ENCODE results near the gene MFAP1.
"Not testable (repeated sequence)": the region's sequence is repeated elsewhere in the genome, so short reads cannot be mapped to it uniquely, and the experiment has no call there.

MFAP1 gene

DNA sequence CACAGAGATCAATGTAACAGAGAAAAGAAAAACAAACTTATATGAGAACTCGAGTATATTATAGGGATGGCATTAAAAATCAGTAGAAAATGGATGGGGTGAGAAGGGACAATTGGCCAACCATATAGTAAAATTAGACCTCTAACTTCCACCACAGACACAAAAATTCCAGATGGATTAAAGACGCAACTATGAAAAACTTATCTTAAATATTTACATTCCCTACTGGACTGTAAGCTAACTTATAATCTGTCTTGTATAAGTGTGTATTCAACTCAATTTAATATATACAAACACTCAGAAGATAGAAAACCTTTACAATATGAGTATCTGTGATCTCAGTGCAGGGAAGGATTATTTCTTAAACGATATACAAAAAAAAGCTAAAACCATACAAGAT, 3.0 kb downstream of the MFAP1 start:
- no peak for DNase-seq (ENCODE audit: low read depth, low spot score)

DNA sequence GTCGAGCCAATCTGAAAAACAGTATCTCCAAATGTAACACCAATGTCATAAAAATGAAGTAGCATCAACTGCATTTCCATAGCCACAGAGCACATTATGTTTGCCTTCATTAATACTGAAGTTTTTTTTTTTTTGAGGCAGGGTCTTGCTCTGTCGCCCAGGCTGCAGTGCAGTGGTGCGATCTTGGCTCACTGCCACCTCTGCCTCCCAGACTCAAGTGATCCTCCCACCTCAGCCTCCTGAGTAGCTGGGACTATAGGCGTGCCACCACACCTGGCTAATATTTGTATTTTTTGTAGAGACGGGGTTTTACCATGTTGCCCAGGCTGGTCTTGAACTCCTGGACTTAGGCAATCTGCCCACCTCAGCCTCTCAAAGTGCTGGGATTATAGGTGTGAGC, 9.4 kb downstream of the MFAP1 start:
- not testable (repeated sequence) for DNase-seq (ENCODE audit: low read depth, low spot score)

DNA sequence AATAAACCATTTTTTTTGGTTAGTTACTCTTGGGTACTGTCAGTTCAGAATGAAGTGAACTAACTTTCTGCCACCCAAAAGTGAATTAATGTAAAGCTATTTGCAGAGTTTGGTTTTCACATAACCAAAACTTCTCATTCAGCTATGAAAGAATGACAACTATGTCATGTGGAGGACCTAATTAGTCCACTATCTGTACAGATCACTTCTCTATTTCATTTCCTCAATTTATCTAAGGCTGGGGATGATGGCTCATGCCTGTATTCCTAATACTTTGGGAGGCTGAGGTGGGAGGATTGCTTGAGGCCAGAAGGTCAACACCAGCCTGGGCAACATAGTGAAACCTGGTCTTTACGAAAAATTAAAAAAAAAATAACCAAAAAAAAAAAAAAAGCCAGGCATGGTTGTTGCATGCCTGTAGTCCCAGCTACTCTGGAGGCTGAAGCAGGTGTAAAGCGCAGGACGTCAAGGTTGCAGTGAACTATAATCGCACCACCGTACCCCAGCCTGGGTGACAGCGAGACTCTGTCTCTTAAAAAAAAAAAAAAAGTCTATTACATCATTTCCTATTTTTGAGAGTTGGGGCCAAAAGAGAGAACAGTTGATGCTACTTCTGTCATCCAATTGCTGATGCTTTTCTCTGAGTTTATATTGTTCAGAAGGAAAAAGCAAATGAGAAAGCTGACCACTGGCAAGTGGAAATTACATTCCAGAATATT, 15.4 kb downstream of the MFAP1 start:
- DNase-seq (ENCODE audit: low read depth, low spot score), result no peak

DNA sequence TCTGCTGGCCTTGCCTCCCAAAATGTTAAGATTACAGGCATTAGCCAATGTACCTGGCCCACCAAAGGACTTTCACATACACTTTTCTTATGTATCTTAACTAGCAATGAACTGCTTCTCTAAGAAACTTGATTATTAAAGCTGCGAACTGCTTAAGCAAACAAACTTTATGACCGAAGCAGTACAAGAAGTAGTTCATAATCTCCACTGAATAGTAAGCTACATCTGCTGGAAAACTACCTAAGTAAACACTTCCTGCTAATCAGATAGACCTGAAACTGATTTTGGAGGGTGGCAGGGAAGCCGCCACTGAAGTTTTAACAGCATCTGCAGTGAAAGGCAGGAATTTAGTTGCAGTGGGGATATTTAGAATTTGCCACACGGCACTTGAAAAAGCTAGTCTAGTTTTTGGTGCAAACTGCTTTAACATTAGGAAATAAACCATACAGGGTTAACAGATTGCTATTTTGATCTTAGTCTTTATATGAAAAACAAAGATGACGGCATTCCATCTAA, 16.0 kb downstream of the MFAP1 start:
- no peak for DNase-seq (ENCODE audit: low read depth, low spot score)

DNA sequence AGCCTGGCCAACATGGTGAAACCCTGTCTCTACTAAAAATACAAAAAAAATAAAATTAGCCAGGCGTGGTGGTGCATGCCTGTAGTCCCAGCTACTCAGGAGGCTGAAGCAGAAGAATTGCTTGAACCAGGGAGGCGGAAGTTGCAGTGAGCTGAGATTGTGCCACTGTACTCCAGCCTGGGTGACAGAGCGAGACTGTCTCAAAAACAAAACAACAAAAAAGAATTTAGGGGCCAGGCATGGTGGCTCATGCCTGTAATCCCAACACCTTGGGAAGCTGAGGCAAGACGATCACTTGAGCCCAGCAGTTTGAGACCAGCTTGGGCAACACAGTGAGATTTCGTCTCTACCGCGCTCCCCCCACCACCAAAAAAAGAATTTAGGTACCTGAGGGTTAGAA, 21.8 kb downstream of the MFAP1 start:
- not testable (repeated sequence) for DNase-seq (ENCODE audit: low read depth, low spot score)

DNA sequence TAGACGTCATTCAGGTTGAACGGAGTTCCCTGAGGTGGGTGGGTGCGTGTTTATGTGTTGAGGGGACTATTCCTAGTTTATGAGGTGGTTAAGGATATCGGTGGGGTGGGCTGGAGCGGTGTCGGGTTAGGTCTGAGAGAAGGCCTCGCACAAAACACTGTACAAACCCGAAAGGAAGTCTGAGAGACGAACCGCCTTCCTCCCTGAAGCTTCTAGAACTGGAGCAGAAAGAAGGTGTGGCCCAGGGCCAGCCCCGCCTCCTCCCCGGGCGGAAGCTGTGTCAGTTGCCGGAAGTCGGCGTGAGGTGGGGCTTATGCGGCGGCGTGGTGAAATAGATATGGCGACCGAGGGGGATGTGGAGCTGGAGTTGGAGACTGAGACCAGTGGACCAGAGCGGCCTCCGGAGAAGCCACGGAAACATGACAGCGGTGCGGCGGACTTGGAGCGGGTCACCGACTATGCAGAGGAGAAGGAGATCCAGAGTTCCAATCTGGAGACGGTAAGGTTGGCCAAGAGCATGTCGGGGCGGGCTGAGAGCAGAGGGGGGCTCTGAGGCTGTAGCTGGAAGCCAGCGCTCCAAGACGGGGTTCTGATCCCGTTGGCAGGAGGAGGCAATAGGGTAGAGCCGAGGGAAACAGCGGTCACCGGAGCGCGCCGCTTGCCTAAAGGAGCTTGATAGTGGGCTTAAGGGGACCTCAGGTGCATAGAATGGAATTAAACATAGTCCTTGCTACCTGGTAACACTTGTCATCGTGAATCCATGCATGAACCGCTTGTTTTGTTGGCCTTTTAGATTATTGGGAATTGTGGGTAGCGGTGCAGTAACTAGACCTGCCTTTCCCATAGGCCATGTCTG, 24.0 kb downstream of the MFAP1 start, which contains the start of gene HYPK:
TSS of gene HYPK (plus strand) at position 314 of the 856 bp plus-strand sequence. CDS start at position 338, 24 bp downstream.
- DNase-seq (ENCODE audit: low read depth, low spot score), result peak; percentile 59

DNA sequence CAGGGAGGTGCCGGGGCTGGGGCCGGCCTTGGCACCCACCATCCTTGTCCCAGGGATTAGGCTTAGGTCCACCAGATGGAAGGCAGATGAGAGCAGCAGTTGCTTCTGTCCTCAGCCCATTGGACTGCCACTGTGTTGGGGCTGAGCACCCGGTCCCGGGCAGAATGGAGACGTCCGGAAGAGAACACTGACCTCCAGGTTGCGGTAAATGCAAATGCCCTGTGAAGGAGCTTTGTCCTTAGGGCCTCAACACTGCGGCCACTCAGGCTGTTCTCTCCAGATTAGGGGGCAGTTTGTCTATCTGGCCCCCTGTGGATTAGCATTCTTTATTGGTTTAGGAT, 24.6 kb downstream of the MFAP1 start, which contains the start of gene SERINC4:
TSS of gene SERINC4 (minus strand) at position 276 of the 341 bp plus-strand sequence. CDS start at position 42, 234 bp downstream.
- no peak for DNase-seq (ENCODE audit: low read depth, low spot score)

DNA sequence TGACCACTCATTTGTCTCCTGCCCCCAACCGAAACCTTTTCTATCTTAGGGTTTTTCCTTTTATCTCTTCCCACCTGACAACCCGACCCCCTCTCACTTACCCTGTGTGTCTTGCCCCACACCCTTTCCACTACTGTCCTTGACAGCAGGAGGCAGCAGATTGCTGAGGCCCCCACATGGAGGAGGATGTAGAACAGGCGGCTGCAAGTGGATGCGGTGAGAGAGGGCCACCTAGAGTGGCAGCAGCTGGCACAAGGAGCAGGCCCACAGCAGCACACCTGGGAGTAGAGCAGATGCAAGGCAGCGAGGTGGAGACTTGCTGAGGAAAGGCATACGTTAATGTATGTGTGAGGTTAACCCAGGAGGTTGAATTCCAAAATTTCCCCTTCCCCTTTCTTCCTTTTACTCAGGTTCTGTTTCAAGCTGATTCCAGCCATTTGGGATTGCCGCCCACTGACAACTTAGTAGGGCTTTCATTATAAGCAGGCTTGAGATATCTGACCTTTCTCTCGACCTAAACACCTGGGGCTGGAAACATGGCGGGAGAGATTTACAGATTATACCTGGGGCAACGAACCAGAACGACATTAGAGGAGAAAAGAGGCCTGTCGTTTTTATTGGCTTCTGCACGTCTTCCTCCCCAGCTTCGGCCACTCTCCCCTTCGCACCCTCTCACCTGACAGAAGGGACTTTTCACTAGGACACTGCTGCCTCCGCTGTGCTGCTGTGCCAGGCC, 25.1 kb downstream of the MFAP1 start:
- DNase-seq (ENCODE audit: low read depth, low spot score), result no peak

DNA sequence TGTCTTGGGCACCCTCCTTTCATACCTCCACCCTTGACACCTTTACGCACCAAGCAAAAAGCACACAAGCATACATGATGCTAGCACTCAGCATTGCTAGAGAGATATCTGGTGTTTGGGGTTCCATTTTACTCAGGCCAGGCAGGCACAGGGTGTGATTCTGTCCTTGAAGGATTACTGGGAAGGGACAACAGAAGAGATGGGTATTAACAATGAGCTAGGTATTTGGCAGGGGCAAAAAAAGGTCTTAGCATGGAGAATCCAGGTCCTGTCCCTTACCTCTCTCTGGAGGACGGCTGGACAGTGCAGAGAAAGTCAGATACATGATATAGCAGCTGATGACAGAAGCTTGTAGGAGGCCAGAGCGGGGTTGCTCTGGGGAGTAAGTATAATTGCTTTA, 27.9 kb downstream of the MFAP1 start:
- no peak for DNase-seq (ENCODE audit: low read depth, low spot score)

DNA sequence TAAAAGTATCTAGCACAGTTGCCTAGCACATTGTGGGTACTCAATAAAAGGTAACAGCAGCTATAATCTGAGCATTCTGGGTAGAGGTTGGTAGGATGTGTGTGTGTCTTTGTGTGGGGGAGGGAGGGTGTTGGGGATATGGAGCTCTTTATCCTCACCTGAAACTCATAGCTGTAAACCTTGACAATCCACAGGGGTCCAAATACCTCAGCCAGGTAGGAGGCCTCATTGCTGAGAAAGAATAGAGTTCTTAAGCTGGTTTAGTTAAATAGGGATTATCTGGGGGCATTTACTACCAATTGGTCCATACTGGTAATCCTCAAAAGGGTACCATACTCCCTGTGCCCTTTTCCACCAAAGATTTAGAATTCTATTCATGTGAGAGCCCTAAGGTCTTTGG, 28.5 kb downstream of the MFAP1 start:
- DNase-seq (ENCODE audit: low read depth, low spot score), result no peak

DNA sequence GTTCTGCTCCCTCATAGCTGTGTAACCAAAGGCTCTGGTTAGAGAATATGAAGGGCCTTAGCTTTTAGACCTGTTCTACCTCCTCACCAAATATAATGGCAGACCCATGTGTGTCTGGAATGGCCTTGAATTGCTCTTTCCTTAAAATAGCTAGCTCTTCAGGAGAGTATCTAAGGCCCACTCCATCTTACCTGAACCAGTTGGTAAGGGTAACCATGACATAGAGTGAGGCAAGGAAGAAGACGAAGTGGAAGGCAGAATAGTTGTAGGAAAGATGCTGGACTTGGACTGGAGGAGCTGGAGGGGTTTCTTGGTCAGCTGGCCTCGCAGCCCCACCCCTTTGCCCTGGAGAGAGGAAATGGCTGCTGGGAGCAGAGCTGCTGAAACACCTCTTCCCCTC, 29.3 kb downstream of the MFAP1 start:
- no peak for DNase-seq (ENCODE audit: low read depth, low spot score)

DNA sequence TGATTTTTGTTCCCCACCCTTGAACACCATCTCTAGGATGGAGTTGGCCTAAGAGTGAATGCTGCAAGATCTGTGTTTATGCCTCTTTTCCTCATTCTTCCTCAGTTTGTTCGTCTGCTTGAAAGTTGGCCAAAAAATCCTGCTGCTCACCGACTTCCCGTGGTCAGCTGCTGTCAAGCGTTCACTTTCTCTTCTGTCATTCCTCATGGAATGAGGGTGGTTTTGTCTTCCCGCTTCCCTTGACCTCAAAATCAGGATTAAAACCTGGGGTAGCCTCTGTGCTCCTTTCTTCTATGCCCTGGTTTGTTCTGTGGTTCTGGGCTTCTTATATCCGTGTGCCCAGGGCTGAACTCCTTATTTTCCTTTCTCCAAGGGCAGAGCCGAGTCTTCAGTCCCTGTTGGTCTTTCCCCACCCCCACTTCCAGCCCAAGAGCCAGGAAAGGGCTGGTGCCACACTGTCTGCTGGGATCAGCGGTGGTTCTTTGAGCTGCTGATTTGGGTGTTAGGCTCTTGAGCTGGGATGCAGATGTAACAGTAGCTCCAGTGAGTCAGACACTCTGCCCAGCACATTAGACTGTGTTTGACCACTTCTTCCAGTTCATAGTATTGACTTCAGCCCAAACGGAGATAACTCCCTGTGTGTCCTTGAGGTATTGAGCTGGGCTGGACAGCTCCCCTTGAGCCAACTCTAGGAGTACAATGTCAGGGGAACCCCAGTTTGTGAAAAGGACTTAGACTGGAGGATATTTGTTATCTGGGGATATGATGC, 30.0 kb downstream of the MFAP1 start:
- DNase-seq (ENCODE audit: low read depth, low spot score), result no peak

DNA sequence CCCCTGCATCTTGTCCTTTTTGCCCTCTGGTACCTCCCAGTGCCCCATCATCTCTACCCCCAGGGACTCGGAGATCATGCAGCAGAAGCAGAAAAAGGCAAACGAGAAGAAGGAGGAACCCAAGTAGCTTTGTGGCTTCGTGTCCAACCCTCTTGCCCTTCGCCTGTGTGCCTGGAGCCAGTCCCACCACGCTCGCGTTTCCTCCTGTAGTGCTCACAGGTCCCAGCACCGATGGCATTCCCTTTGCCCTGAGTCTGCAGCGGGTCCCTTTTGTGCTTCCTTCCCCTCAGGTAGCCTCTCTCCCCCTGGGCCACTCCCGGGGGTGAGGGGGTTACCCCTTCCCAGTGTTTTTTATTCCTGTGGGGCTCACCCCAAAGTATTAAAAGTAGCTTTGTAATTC, 30.8 kb downstream of the MFAP1 start:
- no peak for DNase-seq (ENCODE audit: low read depth, low spot score)

DNA sequence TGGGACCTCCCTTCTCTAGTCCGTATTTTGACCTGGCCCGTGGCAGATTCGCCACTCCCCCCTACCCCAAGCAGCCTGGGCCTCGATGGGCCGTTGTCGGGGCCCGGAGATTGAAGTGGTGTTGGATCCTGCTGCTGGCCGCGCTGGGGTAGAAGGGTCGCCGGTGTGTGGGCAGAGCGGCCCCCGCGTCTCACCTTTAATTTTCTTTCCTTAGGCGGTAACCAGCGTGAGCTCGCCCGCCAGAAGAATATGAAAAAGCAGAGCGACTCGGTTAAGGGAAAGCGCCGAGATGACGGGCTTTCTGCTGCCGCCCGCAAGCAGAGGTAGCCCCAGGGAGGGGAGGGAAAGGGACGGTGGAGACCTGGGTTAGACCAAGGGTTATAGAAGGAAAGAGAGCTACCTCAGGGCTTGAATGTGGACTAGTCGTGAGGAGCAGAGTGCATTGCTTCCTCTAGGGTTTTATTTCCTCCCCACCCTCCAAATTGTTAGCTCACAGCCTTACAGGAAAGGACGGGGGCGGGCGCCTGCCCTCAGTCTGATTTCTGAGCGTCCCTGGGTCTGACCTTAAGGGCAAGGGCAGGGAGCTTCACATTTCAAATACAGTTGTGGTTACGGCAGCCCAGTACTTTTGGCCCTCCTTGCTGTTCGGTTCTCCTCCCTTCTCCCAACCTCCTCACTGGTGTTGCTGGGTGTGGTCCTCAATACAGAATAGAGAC, 31.6 kb downstream of the MFAP1 start:
- DNase-seq (ENCODE audit: low read depth, low spot score), result no peak

DNA sequence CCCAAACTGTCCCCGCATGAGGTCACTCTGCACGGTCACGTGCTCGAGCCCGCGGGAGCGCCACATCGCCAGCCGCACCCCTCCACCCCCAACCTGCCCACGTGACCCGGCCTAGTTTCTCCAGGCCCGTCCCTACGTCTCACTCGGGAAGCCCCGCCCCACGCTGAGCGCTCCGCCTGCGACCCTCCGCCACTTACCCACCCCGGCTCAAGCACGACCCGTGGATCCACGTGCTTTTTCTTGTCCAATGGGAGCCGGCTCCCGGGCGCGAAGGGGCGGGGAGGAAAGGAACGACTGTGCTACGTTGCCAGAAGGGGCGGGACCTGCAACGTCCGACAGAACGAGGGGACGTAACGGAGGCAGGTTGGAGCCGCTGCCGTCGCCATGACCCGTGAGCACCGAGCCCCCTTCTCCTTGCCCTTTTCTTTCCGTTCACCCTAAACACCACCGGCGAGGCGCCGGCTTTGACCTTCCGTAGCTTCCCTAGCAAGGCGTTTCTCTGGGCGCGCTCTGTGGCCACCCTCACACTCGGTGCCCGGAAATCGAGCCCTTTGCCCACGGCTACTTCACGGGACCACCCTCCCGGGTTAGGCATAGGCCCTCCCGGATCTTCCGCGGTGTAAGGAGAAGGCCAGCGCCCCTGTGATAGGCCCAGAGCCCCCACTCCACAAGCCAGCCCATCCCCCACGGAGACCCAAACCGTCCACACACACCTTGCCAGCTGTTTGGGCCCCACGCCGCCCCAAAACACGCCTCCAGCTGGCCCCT, 32.3 kb downstream of the MFAP1 start, which contains the start of gene SERF2:
TSS of gene SERF2 (plus strand) at position 328 of the 768 bp plus-strand sequence. CDS start at position 385, 57 bp downstream.
- DNase-seq (ENCODE audit: low read depth, low spot score), result peak; percentile 99

DNA sequence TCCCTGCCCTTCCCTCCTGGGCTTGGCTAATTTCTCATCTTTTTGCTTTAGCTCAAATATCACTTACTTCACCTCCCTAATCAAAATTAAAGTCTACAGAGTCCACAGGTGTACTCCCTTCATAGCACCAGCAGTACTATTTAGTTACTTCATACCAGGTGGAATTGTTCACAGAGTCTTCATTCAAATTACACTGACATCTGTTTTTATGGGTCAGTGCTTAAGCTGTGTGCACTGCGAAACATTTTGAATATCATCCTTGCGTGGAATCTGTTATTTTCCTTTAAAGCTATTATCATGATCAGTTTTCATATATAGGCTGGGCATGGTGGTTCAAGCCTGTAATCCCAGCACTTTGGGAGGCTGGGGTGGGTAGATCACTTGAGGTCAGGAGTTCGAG, 35.1 kb downstream of the MFAP1 start:
- no peak for DNase-seq (ENCODE audit: low read depth, low spot score)

DNA sequence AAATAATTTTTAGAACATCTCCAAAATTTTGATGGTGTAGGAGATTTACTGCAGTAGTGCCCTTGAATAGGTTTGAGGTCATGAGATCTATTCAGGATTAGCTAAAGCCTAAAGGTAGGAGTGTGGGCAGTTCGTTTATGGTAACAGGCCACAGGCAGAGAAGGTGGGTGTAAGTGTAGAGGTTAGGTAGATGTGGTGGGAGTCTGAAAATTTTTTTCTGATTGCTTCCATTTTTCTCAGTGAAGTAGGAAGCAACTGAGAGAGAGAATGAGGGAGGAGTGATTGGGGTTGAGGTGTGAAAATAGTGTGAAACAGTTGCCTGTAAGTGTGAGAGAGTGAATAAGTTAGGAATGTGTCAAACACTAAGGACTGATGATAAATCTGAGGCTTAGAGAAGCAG, 45.5 kb downstream of the MFAP1 start:
- no peak for DNase-seq (ENCODE audit: low read depth, low spot score)

DNA sequence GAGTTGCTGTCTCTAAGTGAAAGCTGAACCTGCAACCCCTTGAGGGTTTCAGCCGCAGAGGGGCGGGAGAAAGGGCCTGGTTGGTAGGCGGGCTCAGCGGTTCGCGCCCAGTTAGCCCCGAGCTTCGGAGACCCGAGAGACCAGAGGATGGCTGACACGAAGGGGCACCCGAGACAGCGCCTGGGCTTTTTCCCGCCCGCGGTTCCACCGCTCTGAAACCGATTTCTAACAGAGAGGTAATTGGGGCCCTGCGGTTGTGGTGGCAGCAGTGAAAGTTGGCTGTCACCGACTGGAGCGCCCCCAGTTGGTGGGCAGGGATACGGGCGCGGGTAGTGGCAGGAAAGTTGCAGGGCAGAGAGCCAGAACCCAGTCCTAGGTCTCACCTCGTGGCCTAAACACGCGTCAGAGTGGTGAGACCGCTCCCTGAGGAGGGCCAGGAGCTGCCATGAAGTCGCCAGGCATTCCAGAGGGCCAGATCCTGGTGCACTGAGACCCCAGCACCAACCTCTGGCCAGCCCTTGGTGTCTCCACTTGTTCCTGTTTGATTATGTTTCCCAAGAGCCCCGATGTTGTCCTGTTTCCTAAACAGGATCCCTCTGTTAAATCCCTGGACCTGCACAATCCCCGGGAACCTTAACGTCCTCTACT, 47.1 kb downstream of the MFAP1 start:
- DNase-seq (ENCODE audit: low read depth, low spot score), result peak; percentile 31

DNA sequence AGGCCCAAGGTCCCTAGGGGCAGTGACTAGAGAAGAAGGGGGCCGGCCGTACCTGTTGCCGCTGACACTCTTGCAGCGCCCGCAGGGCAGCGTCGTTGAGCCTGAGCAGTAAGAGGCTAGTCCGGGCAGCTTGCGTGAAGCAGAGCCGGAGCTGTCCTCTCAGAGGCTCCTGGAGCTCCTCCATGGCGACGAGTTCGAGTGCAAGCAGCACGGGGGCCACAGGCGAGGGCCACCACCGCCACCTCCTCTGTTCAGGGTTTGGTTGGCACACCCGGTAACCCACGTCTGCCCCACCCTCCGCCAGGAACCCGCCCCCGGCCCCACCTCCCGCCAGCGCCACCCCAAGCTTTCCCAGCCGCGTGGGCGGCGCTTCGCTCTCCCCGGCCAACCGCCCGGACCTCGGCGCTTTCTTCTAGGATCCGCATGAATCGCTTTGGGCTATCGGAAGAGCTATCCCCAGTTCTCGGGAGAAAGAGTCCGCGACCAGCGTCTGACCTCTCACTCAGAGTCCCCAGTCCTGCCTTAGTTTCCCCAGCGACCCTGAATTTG, 47.7 kb downstream of the MFAP1 start, which contains the start of gene ELL3:
TSS of gene ELL3 (minus strand) at position 249 of the 549 bp plus-strand sequence. CDS start at position 184, 65 bp downstream.
- DNase-seq (ENCODE audit: low read depth, low spot score), result no peak
